ENCODE measurements around the gene SSC4D.

DNA sequence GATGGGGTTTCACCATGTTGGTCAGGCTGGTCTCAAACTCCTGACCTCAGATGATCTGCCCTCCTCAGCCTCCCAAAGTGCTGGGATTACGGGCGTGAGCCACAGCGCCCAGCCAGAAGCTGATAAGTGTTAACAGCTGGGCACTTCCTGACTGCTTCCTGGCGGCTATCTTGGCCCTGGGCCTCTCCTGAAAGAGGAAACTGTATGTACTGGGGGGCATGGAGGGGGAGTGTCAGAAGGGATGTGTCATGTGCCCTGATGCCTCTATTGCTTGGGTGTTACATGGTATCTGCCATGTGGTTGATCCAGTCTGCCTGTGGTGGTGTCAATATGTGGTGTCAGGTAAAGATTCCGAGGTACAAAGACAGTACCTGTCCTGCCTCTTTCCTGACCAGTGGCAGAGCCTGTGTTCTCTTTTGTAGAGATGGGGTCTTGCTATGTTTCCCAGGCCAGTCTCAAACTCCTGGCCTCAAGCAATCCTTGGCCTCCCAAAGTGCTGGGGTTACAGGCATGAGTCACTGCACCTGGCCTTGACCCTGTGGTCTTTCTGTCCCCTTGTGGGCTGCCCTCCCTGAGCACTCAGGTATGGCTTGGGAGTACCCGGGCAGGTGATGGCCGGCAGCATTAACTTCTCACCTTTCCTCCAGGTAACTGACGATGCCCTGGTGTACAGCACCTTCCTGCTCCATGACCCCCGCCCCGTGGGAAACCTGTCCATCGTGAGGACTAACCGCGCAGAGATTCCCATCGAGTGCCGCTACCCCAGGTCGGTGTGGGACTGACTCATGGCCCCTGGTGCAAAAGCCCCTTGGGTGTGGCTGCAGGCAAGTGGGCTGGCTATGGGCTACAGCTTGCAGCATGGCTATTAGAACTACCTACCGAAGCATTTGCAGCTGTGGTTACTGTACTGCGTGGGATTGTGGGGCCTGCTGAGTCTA is 19.6 kb upstream of the SSC4D start:
- TF ChIP-seq, protein P1, sequence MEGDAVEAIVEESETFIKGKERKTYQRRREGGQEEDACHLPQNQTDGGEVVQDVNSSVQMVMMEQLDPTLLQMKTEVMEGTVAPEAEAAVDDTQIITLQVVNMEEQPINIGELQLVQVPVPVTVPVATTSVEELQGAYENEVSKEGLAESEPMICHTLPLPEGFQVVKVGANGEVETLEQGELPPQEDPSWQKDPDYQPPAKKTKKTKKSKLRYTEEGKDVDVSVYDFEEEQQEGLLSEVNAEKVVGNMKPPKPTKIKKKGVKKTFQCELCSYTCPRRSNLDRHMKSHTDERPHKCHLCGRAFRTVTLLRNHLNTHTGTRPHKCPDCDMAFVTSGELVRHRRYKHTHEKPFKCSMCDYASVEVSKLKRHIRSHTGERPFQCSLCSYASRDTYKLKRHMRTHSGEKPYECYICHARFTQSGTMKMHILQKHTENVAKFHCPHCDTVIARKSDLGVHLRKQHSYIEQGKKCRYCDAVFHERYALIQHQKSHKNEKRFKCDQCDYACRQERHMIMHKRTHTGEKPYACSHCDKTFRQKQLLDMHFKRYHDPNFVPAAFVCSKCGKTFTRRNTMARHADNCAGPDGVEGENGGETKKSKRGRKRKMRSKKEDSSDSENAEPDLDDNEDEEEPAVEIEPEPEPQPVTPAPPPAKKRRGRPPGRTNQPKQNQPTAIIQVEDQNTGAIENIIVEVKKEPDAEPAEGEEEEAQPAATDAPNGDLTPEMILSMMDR (IDR thresholded peaks at IDR 0.05; ENCODE audit: low read depth, low read length) = no peak
- no peak for TF ChIP-seq EZH2phosphoT487 (IDR thresholded peaks at IDR 0.05; ENCODE audit: low read depth)
